Fibroblast of the conjunctiva (primary cell): Measurements from ENCODE around the gene OR7G3.

ENCODE experiments used
- DNase-seq: peaks from one replicate; pipeline ENCODE4 v3.0.0-alpha.2; 2010; ENCODE audit warnings: low read depth

Gene OR7G3

DNA sequence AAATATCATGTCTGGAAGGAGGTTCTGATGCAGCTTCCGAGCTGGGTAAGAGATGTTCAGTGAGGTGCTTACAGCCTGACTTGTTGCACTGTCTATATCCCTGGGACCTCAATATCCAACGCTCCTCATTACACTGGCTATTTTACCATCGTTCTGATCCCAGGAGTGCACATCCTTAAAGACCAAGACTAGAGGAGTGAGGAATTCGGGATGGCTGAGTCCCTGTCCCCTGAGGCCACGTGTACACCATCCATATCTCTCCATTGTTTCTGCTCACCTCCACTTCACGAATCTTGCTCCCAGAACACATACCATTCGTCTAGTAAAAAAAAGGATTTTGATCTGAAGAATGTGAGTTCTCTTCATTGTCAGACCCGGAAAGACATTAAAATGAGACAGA, 19.4 kb downstream of the OR7G3 start, which contains the start of gene OR7G2:
Gene OR7G2, minus strand, starts transcription at position 101 of the 400 bp plus-strand sequence. CDS start 4,232 bp downstream, outside the sequence.
- no peak for DNase-seq

DNA sequence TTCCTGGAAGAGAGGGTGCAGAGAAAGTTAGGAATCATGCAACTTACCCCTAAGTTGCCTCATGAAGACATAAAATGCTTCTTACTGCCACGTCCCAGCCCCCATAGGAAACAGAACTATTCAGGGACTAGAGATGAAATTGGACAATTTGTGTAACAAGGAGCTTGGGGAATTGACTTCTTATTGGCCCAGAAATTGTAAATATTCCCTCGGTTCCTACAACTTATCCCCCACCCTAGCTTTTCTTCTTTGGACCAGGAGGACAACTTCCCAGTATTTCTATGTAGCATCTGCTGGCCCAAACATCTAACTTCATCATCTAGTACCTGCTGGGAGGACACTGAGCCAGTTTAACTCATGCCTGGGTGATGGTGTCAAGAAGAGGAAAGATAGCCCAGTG, 40.0 kb downstream of the OR7G3 start, which contains the start of gene OR1M1:
Gene OR1M1, plus strand, starts transcription at position 301 of the 400 bp plus-strand sequence. CDS start 6,184 bp downstream, outside the sequence.
- no peak for DNase-seq

DNA sequence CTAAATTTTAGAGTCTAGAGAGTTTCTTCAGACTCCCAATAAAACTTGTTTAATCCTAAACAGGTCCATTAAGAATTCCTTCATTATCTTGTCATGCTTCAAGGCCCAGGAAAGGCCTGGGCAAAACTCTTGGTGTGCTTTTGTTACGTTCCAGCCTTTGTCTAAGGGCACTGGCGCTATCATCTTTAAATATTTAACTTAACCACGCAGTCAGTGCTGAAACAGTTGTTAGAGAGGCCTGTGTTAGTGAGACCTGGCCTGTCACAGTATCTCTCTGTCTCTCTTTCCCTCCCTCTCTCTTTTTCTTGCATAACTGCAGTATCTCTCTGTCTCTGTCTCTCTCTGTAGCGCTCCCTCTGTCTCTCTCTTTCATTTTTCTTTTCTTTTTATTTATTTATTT, 48.1 kb downstream of the OR7G3 start:
- DNase-seq, result no peak

DNA sequence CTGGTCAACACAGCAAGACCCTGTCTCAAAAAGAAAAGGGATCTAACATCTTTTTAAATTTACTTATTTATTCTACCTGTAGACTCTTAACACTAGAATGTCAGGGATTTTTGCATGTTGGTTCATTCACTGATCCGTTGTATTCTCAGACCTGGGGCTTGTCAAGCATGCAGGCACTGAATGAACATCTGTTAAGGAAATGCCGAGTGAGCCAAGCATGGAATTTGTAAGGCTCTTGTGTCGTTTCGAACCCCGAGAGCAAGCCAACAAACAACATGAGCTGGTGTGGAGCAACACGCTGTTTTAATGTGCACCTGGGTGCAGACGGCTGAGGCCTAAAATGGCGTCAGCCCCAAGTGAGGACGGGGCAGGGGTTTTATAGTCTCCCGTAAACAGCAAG, 49.8 kb downstream of the OR7G3 start:
- no peak for DNase-seq
